GM21381 (cell line): ENCODE results near the gene PDIA6.
"Not testable (repeated sequence)": the region's sequence is repeated elsewhere in the genome, so short reads cannot be mapped to it uniquely, and the experiment has no call there.

ENCODE experiments used
- ATAC-seq: cut with Tn5 transposase; IDR thresholded peaks from one replicate; pipeline ENCODE4 v1.9.1; 2021; ENCODE audit warnings: mild to moderate bottlenecking, moderate library complexity; ENCODE audit not compliant: unreplicated experiment

The PDIA6 gene

DNA sequence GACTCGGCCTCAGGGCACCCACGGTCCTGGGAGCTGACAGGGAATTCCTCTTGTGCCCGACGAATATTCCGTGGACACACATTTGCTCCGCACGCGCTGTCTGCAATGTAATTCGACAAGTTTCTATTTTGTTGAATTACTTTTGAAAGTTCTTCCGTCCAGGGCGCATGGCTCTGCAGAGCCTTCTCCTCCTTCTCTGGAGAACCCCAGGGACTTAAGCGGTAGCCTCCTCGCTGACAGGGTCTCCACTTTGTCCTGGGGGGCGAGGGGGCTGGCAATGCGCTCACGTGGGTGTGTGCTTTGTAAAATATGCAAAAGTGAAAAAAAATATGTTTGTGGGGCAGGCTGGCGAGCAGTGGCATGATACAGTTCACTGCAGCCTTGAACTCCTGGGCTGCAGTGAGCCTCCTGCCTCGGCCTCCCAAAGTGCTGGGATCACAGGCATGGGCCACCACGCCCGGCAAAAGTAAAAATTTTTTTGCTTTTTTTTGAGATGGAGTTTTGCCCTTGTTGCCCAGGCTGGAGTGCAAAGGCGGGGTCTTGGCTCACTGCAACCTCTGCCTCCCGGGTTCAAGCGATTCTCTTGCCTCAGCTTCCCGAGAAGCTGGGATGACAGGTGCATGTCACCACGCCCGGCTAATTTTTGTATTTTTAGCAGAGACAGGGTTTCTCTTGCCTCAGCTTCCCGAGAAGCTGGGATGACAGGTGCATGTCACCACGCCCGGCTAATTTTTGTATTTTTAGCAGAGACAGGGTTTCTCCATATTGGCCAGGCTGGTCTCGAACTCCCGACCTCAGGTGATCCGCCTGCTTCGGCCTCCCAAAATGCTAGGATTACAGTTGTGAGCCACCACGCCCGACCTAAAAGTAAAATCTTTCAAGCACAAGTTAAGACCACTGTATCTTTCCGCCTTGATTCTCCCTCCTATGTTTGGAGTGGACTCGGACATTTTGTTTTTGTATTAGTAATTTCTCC is 866 bp upstream of the PDIA6 start:
- ATAC-seq: not testable (repeated sequence)

DNA sequence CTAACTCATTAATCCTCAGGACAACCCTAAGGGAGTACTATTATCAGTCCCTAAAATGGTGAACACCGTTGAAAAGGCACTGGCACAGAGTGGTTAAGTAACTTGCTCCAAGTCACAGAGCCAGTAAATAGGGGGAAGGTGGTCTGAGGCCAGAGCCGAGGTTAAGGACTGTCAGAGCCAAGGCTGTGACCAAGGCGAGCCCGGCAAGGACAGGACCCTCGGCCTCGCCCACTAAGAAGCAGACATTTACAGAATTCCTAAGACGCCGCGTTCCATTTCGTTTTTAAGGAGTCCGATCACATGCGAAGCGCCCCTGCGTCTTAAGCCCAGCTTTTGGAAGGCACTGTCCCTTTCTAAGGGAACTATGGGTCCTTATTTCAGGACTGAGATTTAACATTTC is 1.1 kb downstream of the PDIA6 start:
- no peak for ATAC-seq

DNA sequence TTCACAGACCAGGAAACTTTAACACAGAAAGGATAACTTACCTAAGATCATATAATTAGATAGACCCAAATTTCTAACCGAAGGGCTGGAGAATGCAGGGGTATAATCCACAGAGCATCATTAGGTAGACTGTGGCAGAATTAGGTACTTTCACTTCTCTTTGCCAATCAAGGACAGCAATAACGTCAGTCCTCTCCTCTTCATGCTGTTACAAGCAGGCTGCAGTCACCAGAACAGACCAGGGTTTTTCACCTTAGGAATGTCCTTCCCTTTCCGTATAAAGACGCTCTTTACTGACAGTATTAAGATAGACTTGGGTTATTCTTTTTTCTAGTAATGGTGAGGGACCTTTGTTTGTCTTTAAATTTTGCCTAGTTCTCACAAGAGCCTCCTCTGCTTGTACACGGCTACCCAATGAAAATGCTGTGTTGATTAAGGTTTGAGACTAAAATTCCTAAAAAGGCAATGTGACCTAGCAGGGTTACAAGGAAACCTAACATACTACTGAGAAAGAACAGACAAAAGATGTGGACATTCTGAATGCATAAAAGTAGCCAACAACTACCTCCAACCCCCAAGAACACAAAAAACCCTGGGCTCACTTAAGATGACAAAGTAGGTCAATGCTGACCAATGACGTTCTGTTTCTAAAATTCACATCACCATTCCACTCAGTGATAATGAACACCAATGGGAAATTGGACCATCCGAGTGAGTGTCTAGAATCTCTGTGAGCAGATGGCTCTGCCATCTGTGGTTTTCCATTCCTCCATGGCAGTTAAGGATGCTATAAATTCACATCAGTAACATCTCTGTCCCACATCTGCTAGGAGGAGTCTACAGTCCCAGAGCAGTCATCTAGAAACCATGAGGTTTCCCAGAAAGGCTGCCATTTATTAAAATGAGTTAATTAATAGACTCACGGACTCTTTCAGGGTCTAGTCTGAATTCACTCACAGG is 2.1 kb downstream of the PDIA6 start:
- peak; percentile 37 for ATAC-seq

DNA sequence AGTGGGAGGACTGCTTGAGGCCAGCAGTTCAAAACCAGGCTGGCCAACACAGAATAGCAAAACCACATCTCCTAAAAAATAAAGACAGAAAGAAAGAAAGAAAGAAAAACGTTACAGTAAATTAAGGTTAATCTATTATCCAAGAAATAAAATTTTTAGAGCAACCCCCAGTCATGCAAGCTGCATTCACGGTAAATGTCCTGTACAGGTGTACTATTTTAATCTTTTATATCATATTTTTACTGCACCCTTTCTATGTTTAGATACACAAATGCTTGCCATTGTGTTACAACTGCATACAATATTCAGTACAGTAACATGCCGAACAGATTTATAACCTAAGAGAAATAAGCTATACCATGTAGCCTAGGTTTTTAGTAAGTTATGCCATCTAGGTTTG is 6.0 kb downstream of the PDIA6 start:
- ATAC-seq: no peak

DNA sequence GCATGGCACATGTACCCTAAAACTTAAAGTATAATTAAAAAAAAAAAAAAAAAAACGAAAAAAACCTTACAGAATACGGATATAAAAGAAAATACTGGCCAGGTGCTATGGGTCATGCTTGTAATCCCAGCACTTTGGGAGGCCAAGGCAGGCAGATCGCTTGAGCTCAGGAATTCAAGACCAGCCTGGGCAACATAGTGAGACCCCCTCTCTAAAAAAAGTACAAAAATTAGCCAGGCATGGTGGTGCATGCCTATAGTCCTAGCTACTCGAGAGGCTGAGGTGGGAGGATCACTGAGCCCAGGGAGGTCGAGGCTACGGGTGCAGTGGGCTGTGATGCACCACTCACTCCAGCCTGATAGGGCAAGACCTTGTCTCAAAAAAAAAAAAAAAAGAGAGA is 6.6 kb downstream of the PDIA6 start:
- ATAC-seq: not testable (repeated sequence)

DNA sequence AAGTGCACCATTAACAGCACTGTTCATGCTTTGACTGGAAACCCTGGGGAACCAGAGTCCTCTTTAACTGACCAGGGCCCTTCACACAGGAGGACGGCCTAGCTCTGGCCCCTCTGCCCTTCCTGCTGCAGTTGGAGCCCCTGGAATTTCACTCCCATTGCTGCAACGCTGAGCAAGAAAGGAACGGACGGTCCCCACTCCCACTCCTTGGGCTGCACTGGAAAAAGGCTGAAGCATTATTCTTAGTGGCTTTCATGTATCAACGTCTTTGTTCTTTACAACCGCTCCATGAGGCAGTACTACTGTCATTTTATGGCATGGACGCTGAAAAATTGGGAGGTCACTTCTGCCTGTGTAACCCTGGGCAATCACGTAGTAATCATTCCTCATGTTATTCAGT is 9.9 kb downstream of the PDIA6 start:
- no peak for ATAC-seq

DNA sequence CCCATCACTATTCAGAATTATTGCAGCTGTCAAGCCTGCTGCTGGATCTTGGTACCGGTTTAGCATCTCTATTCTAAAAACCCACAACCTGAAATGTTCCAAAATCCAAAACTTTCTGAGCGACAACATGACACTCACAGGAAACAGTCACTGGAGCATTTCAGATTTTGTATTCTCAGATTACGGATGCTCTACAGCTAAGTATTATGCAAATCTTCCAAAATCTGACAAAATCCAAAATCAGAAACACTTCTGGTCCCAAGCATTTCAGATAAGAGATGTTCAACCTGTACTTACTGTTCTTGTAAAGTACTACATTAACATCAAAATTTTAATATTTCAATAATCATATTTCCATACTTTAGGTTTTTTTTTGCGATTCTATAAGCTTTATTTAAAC is 12.4 kb downstream of the PDIA6 start:
- ATAC-seq: no peak

DNA sequence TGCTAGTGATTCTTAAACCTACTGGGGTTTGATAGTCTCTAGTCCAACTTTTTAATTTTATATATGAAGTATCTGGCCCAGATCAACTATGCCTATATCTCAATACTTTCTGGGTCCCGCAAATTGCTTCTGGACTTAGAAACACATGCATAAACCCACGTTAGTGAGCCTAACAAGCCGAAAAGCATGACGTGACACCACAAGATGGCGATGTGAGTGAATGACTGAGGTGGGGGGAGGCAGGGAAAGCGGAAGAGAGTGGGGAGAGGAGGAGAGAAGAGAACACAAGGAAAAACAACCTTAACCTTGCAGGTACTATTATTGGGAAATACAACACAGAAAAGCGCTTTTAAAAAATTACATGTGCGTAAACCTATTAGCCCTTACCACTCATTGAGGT is 13.8 kb downstream of the PDIA6 start:
- no peak for ATAC-seq

DNA sequence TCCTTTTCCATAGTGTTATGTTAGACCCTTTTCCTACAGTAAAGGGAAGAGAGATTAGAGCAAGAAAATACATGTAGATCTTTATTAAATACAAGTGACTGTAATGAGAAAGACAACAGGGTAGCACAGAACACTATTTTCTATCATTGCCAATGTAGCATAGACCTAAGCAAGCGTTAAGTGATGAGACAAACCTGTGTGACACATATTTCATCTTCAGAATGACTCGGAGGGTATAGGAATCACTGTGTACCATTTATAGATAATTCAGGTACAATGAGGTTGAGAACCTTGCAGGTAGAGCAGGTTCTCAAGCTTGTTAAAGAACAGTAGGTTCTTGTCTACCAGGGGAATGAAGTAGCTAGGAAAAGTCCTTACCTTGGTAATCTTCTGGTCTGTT is 15.9 kb downstream of the PDIA6 start:
- ATAC-seq: no peak

DNA sequence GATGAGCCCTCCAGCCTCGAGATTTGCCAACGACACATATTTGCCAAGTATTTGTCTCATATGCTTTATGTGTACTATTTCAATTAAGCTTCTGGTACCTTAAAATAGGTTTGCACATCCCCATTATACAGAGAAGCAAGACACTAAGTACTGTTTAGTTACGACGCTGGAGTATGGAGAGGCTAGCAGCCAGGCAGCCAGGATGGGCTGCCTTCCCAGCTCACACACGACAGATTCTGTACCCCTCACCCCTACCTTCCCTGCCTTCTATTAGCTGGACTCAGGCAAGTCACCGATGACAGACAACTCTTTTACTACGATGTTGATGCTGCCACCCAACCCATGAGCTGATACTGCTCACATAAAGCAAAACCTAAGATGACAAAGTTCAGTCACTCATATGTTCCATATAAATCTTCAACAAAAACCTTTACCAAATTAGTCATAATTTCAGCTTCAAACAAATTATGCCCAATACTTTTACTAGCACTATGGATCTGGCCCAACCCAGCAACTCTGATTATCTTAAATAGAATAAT is 17.0 kb downstream of the PDIA6 start:
- ATAC-seq: no peak

DNA sequence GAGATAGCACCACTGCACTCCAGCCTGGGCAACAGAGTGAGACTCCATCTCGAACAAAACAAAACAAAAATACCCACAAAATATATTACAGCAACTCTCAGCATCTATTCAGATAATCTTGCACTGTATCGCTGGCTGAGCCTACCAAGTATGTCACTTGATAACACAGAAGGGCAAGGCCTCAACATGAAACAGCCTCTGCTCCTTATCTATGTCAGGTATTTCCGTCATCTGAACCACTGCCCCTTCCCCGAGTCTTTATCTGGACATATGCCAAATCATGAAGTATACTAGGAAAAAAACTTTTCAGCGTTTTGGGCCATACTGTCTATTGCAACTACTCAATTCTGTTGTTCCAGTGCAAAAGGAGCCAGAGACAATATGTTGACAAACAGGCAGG is 17.7 kb downstream of the PDIA6 start:
- no peak for ATAC-seq

DNA sequence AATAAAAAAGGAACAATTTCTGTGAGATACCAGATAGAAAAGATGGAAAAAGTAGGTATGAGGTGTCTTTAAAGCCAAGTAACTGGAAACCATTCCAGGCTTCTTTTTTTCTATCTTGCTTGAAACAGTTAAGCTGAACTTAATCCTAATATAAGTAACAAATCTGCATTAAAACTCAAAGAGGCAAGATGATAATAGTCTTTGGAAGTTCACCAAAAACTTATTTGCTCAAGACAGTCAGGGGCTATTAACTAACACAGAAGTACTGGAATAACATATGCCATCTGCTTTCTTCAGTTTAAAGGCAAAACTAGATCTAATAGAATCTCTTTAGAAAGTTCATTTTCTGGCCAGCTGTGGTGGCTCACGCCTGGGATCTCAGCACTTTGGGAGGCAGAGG is 18.8 kb downstream of the PDIA6 start:
- ATAC-seq: no peak

DNA sequence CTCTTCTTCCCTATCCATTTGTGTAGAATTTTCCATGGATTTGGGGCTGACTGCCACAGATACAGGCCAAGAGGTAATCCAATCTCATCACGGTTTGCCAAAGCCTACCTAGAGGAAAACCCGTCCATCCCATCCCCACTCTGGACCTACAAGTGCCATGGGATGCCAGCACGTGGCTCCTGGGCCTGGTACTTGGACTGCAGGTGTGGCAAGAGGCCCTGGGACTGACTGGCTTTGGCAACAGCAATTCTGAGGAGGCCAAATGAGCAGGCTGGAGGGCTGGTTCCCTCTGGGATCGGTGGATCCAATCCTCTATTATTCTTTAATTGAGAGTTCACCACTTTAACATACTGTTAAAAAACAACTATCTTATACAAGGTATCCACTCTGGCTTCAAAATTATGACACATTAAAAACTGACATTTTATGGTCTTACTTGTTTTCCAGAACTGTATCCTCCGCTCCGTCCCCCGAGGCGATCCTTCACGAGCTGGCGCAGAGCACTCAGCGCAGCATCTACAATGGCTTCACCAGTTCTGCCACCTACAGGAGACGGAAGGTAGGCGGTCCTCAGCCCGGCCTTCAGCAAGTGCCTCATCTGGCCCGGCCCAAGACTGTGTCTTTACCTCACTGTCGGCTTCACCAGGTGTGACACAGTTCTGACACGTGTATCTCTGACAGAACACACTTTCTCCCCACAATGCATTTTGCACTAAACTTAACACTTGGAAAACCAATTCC is 19.8 kb downstream of the PDIA6 start:
- no peak for ATAC-seq

DNA sequence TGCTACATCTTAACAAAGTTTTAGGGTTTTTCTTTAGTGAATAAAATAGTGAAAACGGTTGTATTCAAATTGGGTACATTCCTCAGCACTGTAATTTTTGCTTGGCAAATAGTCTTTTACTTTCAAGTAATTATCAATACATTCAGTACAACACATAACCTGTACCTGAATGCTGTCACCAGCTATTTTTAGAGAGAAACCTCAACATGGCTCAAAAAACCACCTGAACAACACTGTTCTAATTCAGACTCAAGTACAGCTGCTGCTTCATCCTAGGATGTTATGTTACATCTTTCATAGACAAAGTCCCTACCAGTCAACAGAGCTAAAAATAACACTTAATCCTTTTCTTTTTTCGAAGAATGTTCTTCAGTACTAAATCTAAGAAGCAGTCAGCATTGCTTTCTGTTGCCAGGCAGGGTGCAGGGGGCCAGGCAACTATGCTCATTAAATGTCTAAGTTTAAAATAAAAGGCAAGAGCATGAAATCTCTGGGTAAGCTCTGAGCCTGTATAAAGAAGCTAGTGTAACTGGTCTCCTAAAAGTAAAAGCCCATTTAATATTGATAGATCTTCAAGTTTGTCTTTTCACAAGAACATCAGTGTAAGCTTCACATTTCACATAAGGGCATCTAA is 20.5 kb downstream of the PDIA6 start:
- peak; percentile 42 for ATAC-seq

DNA sequence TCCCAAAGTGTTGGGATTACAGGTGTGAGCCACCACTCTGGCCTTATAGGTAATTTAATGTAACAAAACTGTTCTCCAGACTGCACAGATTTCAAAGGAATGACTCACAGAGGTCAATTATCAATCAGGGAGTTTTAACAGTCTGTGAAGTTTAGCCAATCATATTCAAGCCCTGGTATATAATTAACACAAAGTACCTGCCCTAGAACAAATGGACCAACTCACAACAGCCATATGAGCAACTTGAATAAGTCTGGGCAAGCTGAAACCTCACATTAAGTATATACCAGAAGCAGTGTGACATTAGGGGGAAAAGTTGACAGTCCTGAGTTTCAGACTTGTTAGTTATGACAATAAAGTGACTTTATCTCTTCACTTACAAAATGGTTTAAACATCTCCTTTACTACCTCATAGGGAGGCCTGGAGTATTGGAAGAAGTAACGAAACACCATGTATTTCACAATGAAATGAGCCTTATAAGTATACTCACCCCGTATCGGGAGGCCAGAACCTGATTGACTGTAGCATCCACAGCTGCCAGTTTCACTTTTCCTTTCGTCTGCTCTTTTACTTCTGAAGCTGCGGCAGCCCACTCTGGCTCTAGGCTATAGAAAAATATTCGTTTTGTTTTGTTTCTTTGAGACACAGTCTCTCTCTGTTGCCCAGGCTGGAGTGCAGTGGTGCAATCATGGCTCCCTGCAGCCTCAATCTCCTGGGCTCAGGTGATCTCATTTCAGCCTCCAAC is 22.2 kb downstream of the PDIA6 start:
- ATAC-seq: peak; percentile 90

DNA sequence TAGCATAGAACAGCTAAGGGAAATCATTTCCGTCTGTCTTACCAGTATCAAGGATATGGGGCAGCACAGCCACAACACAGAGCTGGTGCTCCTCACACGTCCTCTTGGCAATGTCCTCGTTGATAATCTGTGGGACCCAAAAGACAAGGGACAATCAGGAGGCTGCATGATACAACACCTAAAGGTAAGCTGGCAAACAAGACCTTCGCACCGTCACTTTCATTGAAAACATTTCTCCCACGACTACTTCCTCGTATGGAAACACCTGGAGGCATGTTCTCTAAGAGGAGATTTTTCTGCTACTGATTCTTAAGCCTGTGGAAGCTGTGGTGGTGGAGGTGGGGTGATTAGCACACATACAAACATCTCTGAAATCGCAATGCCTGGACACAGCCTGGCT is 23.7 kb downstream of the PDIA6 start:
- no peak for ATAC-seq

DNA sequence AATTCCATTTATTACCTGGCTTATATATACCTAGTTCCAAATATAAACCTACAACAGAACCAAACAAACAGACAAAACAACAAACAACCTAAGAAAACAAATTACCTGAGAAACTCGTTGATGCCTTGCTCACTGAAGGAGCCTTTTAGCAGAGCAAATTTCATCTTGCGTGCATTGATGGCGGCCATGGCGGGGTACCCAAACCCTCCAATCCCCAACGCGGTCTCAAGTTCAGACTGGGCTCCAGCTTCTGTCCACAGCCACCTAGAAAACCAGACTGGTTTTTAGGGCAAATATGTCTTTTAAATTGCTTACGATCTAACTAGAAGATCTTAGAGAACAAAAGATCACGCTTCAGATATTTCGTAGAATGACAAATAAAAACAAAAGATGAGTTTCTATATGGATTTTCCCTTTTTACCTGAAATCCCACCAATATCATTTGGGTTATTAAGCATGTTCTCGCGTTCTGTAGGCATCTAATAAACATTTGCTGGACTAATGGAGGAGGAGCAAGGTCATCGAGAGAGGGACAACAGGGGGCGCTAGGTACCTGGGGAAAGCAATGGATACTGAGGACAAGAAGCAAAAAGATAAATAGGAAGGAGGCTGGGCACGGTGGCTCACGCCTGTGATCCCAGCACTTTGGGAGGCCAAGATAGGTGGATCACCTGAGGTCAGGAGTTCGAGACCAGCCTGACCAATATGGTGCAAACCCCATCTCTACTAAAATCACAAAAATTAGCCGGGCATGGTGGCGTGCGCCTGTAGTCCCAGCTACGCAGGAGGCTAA is 25.2 kb downstream of the PDIA6 start:
- no peak for ATAC-seq

DNA sequence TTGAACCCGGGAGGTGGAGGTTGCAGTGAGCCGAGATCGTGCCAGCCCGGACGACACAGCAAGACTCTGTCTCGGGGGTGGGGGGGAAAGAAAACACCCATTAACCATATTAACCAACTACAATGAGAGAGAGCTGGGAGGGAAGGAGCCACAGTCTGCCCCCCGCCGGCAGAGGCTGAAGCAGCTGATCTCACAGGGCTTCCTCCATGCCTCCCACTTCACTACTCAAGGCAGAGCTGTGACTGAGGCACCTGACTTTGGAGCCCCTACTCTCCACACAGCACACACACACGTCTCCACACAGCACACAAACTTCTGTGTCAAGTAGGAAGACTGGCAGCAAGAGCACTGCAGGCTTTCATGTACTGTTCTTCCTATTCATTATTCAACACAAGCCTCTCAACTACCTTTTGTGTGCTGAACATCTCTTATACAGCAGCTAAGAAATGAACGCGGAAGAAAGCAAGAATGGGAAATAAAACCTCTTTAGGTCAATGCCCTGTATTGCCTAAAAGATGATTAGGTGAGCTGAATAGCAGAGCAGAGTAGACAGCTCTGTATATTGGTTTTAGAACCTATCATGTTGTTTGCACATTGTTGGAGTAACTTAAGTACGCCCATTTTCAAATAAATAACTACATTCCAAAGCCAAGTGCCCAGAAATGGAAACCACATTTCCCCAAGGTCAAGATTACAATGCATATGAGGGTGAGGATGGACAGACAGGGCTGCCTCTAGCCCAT is 26.2 kb downstream of the PDIA6 start:
- ATAC-seq: no peak
